NCI-H1105 (cell line): ENCODE measurements around the gene PDE6D.
"Not testable (repeated sequence)": the region's sequence is repeated elsewhere in the genome, so short reads cannot be mapped to it uniquely, and the experiment has no call there.

Experiments
- DNase-seq: peaks from one replicate; lab custom pipeline; 2025; lab: John Stamatoyannopoulos, UW

The PDE6D gene

GRCh38 chr2:231720292-231720986, 60.6 kb downstream of the PDE6D start:
- no peak for DNase-seq

GRCh38 chr2:231718799-231719198, 62.3 kb downstream of the PDE6D start:
- no peak for DNase-seq

- no peak for DNase-seq
Observed at GRCh38 chr2:231717281-231718171, 63.6 kb downstream of the PDE6D start.

GRCh38 chr2:231716666-231717280, 64.3 kb downstream of the PDE6D start:
- DNase-seq: no peak

- DNase-seq: no peak
Observed at GRCh38 chr2:231715988-231716616, 65.0 kb downstream of the PDE6D start.

- DNase-seq: no peak
Observed at GRCh38 chr2:231715499-231715837, 65.6 kb downstream of the PDE6D start.

- DNase-seq: peak; percentile 68
Observed at GRCh38 chr2:231714639-231715498, 66.2 kb downstream of the PDE6D start.

GRCh38 chr2:231713730-231714638, 67.1 kb downstream of the PDE6D start:
- DNase-seq: peak; percentile 81

- DNase-seq: not testable (repeated sequence)
Observed at GRCh38 chr2:231713406-231713729, 67.7 kb downstream of the PDE6D start.

GRCh38 chr2:231712451-231713021, 68.5 kb downstream of the PDE6D start:
- DNase-seq: not testable (repeated sequence)

- no peak for DNase-seq
Observed at GRCh38 chr2:231711677-231712450, 69.2 kb downstream of the PDE6D start.

GRCh38 chr2:231710799-231711676, 70.0 kb downstream of the PDE6D start:
- no peak for DNase-seq

- DNase-seq: peak; percentile 68
Observed at GRCh38 chr2:231709981-231710798, 70.9 kb downstream of the PDE6D start.

- DNase-seq: no peak
Observed at GRCh38 chr2:231709636-231709980, 71.5 kb downstream of the PDE6D start.

- DNase-seq: no peak
Observed at GRCh38 chr2:231708773-231709635, 72.1 kb downstream of the PDE6D start.

GRCh38 chr2:231707927-231708772, 72.9 kb downstream of the PDE6D start, which contains the start of gene PTMA:
PTMA (plus strand) TSS chr2:231708525; CDS start chr2:231708707, 182 bp downstream.
- peak; percentile 97 for DNase-seq
